Ureter (tissue), 1 donor: ENCODE results near the gene SNX19. TPM values are rescaled to one million over a fixed set of nuclear protein-coding genes. Genes with fewer than 3 reads are reported as not detected.

Source experiments
- DNase-seq: peaks from one replicate; pipeline ENCODE4 v3.0.0-alpha.2; 2020; ENCODE audit warnings: low spot score
- total RNA-seq: library from RNA; stranded (reverse); gene quantifications from one replicate; pipeline ENCODE4 v1.2.4, GENCODE V29; 2023
- donor health status: DM: yes; HTN: yes; CAD: no.

SNX19 gene
- total RNA-seq, 1 donor from 2014 or later: 105 TPM

DNA sequence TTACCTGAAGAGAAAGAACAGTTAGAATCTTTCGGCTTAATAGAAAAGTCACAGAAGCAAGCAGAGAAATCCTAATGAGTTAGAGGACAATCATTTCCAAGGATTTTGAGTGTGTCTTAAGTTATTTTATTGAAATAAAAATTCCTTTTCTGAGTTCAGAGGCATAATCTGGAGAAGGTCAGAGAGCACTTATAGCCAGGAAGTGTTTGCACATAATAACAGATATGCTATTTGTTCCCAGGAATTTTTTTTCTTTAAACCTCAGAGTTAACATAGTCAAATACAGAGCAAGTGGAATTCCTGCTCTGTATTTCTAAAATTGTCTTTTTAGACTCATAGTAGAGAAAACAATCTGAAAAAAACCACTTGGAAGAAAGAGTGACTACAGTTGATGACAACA, 74.3 kb downstream of the SNX19 start:
- DNase-seq: no peak

DNA sequence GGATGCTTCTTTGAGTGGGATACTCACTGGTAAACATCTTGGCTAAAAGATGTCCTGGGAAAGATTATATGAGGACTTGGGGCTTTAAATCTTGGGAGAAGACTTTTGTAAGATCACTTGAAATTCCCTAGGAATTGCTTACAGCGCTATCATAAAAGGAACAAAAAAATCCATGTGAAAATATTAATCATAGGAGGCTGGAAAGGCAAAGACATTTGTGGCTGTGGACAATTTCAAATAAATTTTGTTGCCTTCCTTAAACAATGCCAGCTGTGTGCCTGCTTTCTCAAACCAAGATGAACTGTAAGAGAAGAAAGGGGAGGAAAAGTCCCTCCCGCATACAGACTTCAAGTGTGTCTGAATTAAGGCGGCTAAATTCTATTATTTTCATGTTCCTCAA, 75.6 kb downstream of the SNX19 start:
- no peak for DNase-seq

GRCh38 chr11:130839981-130840666, 76.2 kb downstream of the SNX19 start:
- no peak for DNase-seq

DNA sequence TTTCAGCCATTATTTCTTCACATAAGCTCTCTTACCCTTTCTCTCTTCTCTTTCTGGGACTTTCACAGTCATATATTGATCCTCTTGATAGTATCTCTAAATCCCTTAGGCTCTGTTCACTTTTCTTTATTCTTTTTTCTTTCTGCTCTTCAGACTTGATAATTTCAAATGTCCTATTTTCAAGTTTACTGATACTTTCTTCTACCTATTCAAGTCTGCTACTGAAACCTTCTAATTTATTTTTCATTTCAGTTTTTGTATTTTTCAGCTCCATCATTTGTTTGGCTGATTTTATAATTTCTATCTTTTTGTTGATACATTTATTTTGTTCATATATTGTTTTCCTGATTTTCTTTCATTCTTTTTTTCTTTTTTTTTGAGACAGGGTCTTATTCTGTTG, 79.1 kb downstream of the SNX19 start:
- DNase-seq: no peak

DNA sequence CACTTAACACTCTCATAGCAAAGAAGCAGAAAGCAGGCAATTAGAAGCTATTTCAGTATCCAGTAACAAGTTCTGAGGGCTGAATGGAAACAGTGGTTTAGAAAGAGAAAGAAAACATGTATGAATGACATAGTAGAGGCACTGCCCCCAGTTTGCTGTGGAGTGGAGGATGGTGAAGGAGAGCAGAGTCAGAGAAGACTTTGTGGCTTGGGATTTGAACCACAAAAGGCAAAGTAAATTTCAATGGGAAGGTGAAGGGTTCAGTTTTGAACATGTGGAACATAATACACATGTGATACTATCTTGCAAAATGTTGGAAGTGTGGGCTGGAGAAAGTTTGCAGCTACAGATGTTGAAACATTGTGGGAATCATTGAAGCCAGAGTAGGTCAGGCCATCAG, 81.4 kb downstream of the SNX19 start:
- DNase-seq: no peak

- no peak for DNase-seq
Measured at GRCh38 chr11:130832566-130833425, 83.5 kb downstream of the SNX19 start.

DNA sequence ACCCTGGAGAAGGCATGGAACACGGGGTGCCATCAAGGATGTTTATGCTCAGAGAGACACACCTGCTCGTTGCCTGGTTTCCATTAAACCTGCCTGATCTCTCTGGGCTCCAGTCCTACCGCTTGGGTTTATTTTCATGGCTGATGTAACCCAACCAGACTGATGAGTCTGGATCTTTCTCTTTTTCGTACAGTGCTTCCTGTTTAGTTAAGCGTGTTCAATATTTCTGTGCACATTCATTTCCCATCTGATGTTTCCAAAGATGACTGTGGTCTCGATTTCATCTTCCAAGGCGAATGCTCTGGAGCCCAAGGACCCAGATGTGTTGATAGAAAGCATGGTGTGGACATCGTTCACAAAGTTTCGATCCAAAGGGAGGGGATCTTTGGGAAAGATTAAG, 84.3 kb downstream of the SNX19 start:
- DNase-seq: no peak

- no peak for DNase-seq
Measured at GRCh38 chr11:130831506-130831905, 84.8 kb downstream of the SNX19 start.

DNA sequence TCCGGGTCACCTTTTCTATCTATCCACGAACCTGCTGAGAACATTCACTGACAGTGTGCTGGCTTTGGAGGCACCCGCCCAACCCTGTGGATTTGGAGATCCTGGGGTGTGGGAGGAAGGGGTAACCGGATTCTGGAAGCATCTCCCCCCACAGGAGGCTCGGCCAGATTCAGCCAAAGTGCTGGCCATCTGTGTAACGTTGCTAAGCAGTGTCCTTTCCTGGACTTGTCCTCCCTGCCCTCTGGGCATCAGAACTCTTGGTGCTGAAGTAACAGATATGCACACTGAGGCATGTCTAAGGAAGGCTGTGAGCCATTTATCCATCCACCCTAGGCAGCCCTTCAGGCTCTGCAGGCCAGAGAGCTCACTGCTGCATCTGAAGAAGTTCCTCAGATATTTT, 85.7 kb downstream of the SNX19 start:
- DNase-seq: no peak

- DNase-seq: peak; percentile 68
Measured at GRCh38 chr11:130829920-130830511, 86.3 kb downstream of the SNX19 start.

DNA sequence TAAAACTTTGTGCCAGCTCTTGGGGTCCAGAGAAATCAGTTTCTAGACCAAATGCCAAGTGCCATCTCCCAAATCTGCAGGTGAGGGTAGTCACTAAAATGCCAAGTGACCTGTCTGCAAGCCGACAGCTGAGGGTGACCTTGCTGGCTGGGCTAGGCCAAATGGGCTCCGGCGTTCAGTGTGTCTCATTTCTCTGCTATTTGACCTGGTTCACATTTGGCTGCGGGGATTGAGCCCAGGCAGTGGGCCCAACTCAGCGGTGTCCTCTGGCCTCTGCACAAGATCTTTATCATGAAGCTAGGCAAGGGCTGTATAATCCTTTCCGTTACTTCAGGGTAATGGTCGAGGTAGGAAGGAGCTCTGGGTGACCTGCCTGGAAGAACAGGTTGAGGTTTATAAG, 87.5 kb downstream of the SNX19 start:
- peak; percentile 60 for DNase-seq

- DNase-seq: no peak
Measured at GRCh38 chr11:130827451-130828377, 88.6 kb downstream of the SNX19 start.

- no peak for DNase-seq
Measured at GRCh38 chr11:130826572-130826971, 89.7 kb downstream of the SNX19 start.

- no peak for DNase-seq
Measured at GRCh38 chr11:130825983-130826382, 90.3 kb downstream of the SNX19 start.

DNA sequence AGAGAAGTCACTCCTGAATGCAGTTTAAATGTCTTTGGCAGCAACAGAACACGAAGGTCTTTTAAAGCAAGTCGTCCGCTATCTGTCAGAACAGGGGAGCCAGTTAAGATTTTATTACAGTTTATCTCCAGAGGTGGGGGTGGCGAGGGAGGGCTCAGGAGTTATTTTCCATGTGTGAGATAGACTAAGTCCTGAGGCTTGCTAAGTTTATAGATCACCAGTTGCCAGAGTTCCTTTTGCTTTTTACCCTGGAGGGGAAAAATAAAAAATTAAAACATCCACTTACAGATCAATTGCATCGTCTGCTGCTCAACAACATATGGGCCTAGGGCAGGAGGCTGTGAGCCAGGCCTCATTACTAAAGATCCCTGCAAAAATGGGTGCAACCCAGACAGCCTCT, 90.7 kb downstream of the SNX19 start:
- no peak for DNase-seq
